Uterus (tissue), 4 donors: ENCODE results near the gene ADAMTSL2. TPM values are rescaled to one million over a fixed set of nuclear protein-coding genes. Genes with fewer than 3 reads are reported as not detected.

Experiments
- DNase-seq, 2 donors: peaks; one replicate each; pipeline ENCODE4 v3.0.0-alpha.2; 2019 to 2020
- H3K27ac ChIP-seq, 2 donors: fragments of 200-600 bp; sonication (generic); 1 replicate in 1 of 2; 2 replicates in 1 of 2; pipeline ENCODE4 v1.5.1; 2016 to 2018
- H3K27me3 ChIP-seq, 2 donors: fragments of 200-600 bp; sonication (generic); one replicate each; pipeline ENCODE4 v1.5.1; 2018 to 2019; ENCODE audit warnings: control low read depth in 1 of 2
- H3K36me3 ChIP-seq, 2 donors: fragments of 200-600 bp; sonication (generic); one replicate each; pipeline ENCODE4 v1.5.1; 2019; ENCODE audit warnings: control low read depth in 1 of 2
- H3K4me1 ChIP-seq, 2 donors: fragments of 200-600 bp; sonication (generic); one replicate each; pipeline ENCODE4 v1.5.1; 2018 to 2019; ENCODE audit warnings: control low read depth in 1 of 2
- H3K4me3 ChIP-seq, 2 donors: fragments of 200-600 bp; sonication (generic); 1 replicate in 1 of 2; 2 replicates in 1 of 2; pipeline ENCODE4 v1.5.1; 2018 to 2019; ENCODE audit warnings: mild to moderate bottlenecking in 1 of 2
- H3K9me3 ChIP-seq, 2 donors: fragments of 200-600 bp; sonication (generic); one replicate each; pipeline ENCODE4 v1.5.1; 2019; ENCODE audit warnings: control low read depth in 1 of 2
- POLR2A ChIP-seq, 2 donors: fragments of 450-650 bp; IDR thresholded peaks; one replicate each; pipeline ENCODE4 v1.6.1; 2016; ENCODE audit warnings: antibody characterized with exemption in 2 of 2, mild to moderate bottlenecking in 1 of 2, moderate library complexity in 1 of 2
- intact Hi-C: fragments of 100-400 bp; cut with DNase I; formaldehyde crosslinking; loops from one replicate; pipeline ENCODE4 v1.15.1; 2023; ENCODE audit warnings: low total_unique reads
- total RNA-seq, 4 donors: library from RNA; depleted of rRNA in 3 of 4; stranded (reverse); fragments of >200 nt in 3 of 4; gene quantifications; one replicate each; pipeline versions ENCODE4 v1.1.0 to v1.2.4, GENCODE V29; 2014 to 2023
- TF ChIP-seq, protein P1 (sequence below), 4 experiments: fragments of 200-600 bp in 2 of 4; fragments of 450-650 bp in 2 of 4; sonication (generic) in 2 of 4; IDR thresholded peaks; one replicate each; pipeline ENCODE4 v1.5.1; 2016 to 2019; ENCODE audit warnings: antibody characterized with exemption in 4 of 4, mild to moderate bottlenecking in 2 of 4, moderate library complexity in 1 of 4
- donor health status: DM: yes; HTN: yes; CAD: no.

ADAMTSL2 gene
- total RNA-seq, 4 donors from 2014 or later = 0.26 to 3.0 (median 2.4) TPM; not detected in 1

DNA sequence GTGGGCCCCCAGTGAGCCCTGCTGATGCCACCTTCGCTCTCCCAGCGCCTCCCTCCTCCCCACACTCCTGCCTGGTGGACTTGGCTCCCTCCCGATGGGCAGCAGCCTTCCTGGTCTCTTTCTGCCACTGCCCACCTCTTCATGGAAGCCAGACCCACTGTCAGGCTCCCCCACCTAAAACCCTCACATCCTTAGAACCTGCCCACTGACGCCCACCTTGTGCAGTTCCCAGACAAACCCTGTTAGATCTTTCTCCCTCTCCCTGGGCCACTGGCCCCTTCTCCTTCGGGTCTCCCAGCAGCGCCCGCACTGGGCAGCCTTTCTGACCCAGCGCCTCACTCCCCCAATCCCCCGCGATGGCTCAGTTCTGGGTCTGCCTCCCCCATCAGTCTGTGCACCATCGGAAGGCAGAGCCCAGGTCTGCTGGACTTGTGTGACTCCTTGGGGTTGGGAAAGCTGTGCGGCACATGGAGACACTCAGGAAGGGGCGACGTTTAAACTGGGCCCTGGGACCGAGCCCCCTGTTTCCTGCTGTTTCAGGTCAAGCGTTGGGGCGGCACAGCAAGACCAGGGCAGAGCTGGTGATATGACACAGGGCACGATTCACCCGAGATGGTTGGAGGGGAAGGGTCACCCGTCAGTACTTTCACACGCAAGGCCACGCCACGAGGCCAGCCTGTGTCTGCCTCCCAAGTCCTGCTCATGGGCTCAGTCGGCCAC is 27.1 kb upstream of the ADAMTSL2 start:
- Histone ChIP-seq H3K27me3 (no peaks in the 10 kb centered on the region), H3K4me1 (peaks cover 0 to 18% of the 10 kb centered on the region in 2 donors), H3K4me3 (no peak overlapping the region), H3K27ac (no peak overlapping the region), H3K36me3 (no peaks in the 10 kb centered on the region), H3K9me3 (peaks cover 0 to 5% of the 10 kb centered on the region in 2 donors)
- no peak for TF ChIP-seq POLR2A (IDR thresholded peaks at IDR 0.05)
- TF ChIP-seq, protein P1, sequence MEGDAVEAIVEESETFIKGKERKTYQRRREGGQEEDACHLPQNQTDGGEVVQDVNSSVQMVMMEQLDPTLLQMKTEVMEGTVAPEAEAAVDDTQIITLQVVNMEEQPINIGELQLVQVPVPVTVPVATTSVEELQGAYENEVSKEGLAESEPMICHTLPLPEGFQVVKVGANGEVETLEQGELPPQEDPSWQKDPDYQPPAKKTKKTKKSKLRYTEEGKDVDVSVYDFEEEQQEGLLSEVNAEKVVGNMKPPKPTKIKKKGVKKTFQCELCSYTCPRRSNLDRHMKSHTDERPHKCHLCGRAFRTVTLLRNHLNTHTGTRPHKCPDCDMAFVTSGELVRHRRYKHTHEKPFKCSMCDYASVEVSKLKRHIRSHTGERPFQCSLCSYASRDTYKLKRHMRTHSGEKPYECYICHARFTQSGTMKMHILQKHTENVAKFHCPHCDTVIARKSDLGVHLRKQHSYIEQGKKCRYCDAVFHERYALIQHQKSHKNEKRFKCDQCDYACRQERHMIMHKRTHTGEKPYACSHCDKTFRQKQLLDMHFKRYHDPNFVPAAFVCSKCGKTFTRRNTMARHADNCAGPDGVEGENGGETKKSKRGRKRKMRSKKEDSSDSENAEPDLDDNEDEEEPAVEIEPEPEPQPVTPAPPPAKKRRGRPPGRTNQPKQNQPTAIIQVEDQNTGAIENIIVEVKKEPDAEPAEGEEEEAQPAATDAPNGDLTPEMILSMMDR (IDR thresholded peaks at IDR 0.05) = no peak
- intact Hi-C loops = no loop called here
- no peak for DNase-seq

DNA sequence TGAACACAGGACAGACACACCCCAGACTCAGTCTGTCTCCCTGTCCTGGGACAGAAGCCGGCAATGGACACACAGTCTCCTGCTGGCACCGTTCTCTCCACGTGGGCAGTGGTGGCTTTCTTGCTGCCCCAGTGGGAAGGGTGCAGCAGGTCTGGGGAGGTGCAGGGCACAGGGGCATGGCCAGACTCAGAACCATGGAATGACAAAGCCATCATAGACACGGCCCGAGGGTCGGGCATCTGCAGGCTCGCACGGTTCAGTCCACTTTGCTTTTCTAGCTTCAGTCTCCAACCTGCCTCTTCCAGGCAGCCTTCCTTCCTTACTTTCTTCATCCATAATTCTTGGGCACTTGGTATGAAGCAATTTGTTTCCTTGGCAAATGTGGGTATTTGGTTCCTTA is 26.5 kb upstream of the ADAMTSL2 start:
- Histone ChIP-seq H3K4me1 (peaks cover 0 to 18% of the 10 kb centered on the region in 2 donors), H3K27me3 (no peaks in the 10 kb centered on the region), H3K36me3 (no peaks in the 10 kb centered on the region), H3K4me3 (no peak overlapping the region), H3K27ac (no peak overlapping the region), H3K9me3 (no peaks in the 10 kb centered on the region)
- no peak for TF ChIP-seq POLR2A (IDR thresholded peaks at IDR 0.05)
- TF ChIP-seq, protein P1 (IDR thresholded peaks at IDR 0.05) = no peak
- no peak for DNase-seq
- intact Hi-C loops = no loop called here

DNA sequence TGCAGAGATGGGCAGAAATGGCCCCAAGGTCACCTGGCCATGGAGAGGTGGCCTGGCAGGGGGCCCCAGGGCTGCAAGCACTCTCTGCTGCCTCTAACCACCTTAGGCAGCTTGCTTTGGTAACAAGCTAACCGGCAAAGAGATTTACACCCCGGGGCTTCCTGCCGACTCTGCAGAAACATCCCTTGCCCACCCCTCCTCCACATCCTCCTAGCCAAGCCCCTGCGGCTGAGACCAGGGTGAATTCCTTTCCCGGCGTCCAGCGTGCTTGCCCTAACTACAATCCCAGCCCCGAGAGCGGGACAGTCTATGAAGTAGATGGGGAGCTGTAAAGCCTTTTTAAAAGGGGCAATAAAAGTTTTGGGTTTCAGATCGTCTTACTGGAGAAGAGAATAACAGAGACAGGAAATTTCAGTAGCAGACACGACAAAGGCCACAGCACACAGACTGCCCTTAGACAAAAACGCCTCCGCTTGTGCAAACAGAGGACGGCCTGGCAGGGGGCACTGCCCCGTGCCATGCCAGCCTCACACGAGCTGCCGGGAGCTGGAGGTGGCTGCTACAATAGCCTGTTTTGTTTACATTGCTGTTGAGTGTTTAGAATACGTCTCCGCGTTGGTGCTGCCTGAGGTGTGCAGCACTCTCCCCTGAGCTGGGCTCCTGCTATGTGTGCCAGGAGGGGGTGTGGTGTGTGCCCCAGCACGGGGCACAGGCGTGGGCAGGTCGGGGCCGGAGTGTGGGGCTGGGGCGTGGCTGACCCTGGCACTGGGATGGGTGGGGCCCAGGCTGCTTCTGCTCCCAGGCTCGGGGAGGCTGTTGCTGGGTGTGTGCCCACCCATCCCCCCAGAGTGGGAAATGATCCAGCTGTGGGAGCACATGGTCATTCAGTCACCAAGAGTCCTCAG is 25.1 kb upstream of the ADAMTSL2 start:
- Histone ChIP-seq H3K36me3 (no peaks in the 10 kb centered on the region), H3K27me3 (no peaks in the 10 kb centered on the region), H3K4me3 (no peak overlapping the region), H3K9me3 (no peaks in the 10 kb centered on the region), H3K4me1 (peaks cover 0 to 18% of the 10 kb centered on the region in 2 donors), H3K27ac (no peak overlapping the region)
- DNase-seq = no peak
- TF ChIP-seq POLR2A (IDR thresholded peaks at IDR 0.05) = no peak
- TF ChIP-seq, protein P1 (IDR thresholded peaks at IDR 0.05) = no peak
- intact Hi-C loops = no loop called here

DNA sequence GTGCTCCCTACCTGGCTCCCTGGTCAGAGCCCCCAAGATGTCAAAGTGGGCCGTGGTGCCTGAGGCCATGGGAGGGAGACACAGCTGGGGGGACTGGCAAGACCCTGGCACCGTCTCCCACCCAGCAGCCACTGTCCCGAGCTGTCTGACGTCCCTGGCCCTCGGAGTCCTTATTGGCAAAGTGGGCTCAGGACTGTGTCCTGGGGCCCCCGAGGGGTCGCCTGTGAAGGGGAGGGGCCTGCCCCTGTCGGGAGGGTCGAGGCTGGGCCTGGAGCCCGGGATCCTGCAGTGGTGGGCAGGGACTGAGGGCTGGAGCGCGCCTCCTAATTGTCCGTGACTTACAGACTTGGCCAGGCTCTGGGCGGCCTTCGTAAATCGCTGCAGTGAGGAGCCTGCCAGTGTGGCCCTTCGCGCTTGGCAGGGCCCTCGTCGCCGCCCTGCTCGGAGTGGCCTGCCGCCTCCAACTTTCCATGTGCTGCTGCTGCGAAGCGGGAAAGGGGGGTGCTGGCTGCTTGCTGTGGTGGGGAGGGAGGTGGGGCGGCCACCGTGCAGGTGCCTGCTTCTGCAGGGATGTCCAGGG is 23.5 kb upstream of the ADAMTSL2 start:
- peaks cover 0 to 15% of the 10 kb centered on the region in 2 donors for H3K4me1 ChIP-seq
- no peaks in the 10 kb centered on the region for H3K9me3 ChIP-seq
- no peaks in the 10 kb centered on the region for H3K27me3 ChIP-seq
- DNase-seq = no peak
- TF ChIP-seq, protein P1 (IDR thresholded peaks at IDR 0.05) = no peak
- TF ChIP-seq POLR2A (IDR thresholded peaks at IDR 0.05) = no peak
- H3K27ac ChIP-seq = no peak overlapping the region
- no peaks in the 10 kb centered on the region for H3K36me3 ChIP-seq
- intact Hi-C loops = no loop called here
- H3K4me3 ChIP-seq = no peak overlapping the region
